ENCODE results near the gene SPRED2. TPM values are rescaled to one million over a fixed set of nuclear protein-coding genes. Genes with fewer than 3 reads are reported as not detected.

SPRED2 gene
- polyA plus RNA-seq, 1 donor from 2014 or later: 5.3 TPM

DNA sequence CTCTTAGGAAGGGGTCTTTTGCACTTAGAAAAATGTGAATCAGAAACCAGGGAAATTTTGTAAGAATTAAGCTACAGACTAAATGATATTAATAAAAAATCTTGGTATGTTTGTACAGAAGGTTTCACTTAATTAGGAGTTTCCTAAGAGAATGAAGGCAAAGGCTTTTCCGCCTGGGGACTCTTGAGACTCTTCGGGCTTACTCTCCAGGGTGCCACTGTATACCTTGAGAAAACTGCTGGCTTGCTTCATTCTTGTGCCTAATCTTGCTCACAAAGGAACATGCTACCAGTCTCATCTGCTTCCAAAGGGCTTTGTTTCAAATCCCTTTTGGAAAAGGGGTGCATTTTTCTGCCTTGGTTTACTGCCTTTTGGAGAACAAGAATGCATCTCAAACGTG lies 155.3 kb downstream of the SPRED2 start:
- H3K4me3 ChIP-seq (ENCODE audit: low read length): no peak overlapping the region
- H3K36me3 ChIP-seq (ENCODE audit: insufficient read depth, low read length): no peaks in the 10 kb centered on the region
- H3K9me2 ChIP-seq (ENCODE audit: insufficient read depth, low read length): no peaks in the 10 kb centered on the region
- H3K4me2 ChIP-seq (ENCODE audit: low read length): no peak overlapping the region
- H3K27ac ChIP-seq (ENCODE audit: low read length): no peak overlapping the region
- no peaks in the 10 kb centered on the region for H3K9me3 ChIP-seq (ENCODE audit: low read length)
- H2AFZ ChIP-seq (ENCODE audit: low read depth, low read length): no peak overlapping the region
- no peak overlapping the region for H3K9ac ChIP-seq (ENCODE audit: low read length)
- H4K20me1 ChIP-seq (ENCODE audit: insufficient read depth): no peaks in the 10 kb centered on the region
- H3K79me2 ChIP-seq (replicated peaks; ENCODE audit: insufficient read depth, low read length): no peaks in the 10 kb centered on the region
- no peaks in the 10 kb centered on the region for H3F3A ChIP-seq (ENCODE audit: insufficient read depth, low read length, poor library complexity, severe bottlenecking)
- no peak for TF ChIP-seq RAD21 (conservative IDR thresholded peaks at IDR 0.05)
- no peak for TF ChIP-seq POLR2AphosphoS5 (IDR thresholded peaks at IDR 0.05)
- TF ChIP-seq EP300 (conservative IDR thresholded peaks at IDR 0.05; ENCODE audit: poor library complexity, severe bottlenecking): no peak
- TF ChIP-seq, protein P1, sequence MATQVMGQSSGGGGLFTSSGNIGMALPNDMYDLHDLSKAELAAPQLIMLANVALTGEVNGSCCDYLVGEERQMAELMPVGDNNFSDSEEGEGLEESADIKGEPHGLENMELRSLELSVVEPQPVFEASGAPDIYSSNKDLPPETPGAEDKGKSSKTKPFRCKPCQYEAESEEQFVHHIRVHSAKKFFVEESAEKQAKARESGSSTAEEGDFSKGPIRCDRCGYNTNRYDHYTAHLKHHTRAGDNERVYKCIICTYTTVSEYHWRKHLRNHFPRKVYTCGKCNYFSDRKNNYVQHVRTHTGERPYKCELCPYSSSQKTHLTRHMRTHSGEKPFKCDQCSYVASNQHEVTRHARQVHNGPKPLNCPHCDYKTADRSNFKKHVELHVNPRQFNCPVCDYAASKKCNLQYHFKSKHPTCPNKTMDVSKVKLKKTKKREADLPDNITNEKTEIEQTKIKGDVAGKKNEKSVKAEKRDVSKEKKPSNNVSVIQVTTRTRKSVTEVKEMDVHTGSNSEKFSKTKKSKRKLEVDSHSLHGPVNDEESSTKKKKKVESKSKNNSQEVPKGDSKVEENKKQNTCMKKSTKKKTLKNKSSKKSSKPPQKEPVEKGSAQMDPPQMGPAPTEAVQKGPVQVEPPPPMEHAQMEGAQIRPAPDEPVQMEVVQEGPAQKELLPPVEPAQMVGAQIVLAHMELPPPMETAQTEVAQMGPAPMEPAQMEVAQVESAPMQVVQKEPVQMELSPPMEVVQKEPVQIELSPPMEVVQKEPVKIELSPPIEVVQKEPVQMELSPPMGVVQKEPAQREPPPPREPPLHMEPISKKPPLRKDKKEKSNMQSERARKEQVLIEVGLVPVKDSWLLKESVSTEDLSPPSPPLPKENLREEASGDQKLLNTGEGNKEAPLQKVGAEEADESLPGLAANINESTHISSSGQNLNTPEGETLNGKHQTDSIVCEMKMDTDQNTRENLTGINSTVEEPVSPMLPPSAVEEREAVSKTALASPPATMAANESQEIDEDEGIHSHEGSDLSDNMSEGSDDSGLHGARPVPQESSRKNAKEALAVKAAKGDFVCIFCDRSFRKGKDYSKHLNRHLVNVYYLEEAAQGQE (IDR thresholded peaks at IDR 0.05; ENCODE audit: borderline replicate concordance): no peak
- H3K27me3 ChIP-seq (ENCODE audit: insufficient read depth, low read depth, low read length): no peaks in the 10 kb centered on the region

GRCh38 chr2:65276609-65277008 lies 155.8 kb downstream of the SPRED2 start:
- H3K27ac ChIP-seq (ENCODE audit: low read length): no peak overlapping the region

More at GRCh38 chr2:65276609-65277008, 155.8 kb downstream of the SPRED2 start:
- H3K9me2 ChIP-seq (ENCODE audit: insufficient read depth, low read length): no peaks in the 10 kb centered on the region
- no peaks in the 10 kb centered on the region for H3F3A ChIP-seq (ENCODE audit: insufficient read depth, low read length, poor library complexity, severe bottlenecking)
- H3K27me3 ChIP-seq (ENCODE audit: insufficient read depth, low read depth, low read length): no peaks in the 10 kb centered on the region
- H4K20me1 ChIP-seq (ENCODE audit: insufficient read depth): no peaks in the 10 kb centered on the region
- no peak overlapping the region for H3K4me2 ChIP-seq (ENCODE audit: low read length)
- H3K9ac ChIP-seq (ENCODE audit: low read length): no peak overlapping the region
- H2AFZ ChIP-seq (ENCODE audit: low read depth, low read length): no peak overlapping the region
- TF ChIP-seq TAF1 (IDR thresholded peaks at IDR 0.05; ENCODE audit: low read depth) (no peak), RAD21 (conservative IDR thresholded peaks at IDR 0.05) (no peak), EZH2 (IDR thresholded peaks at IDR 0.05; ENCODE audit: borderline replicate concordance, insufficient read depth, low read length, poor library complexity, severe bottlenecking) (no peak), POLR2AphosphoS5 (IDR thresholded peaks at IDR 0.05) (no peak), CTCF (IDR thresholded peaks at IDR 0.05; ENCODE audit: poor library complexity, severe bottlenecking) (no peak), MXI1 (conservative IDR thresholded peaks at IDR 0.05; ENCODE audit: poor library complexity, severe bottlenecking) (no peak), EP300 (conservative IDR thresholded peaks at IDR 0.05; ENCODE audit: poor library complexity, severe bottlenecking) (no peak), SMC3 (conservative IDR thresholded peaks at IDR 0.05; ENCODE audit: poor library complexity) (no peak)
- TF ChIP-seq, protein P1 (IDR thresholded peaks at IDR 0.05; ENCODE audit: borderline replicate concordance): no peak
- H3K9me3 ChIP-seq (ENCODE audit: low read length): no peaks in the 10 kb centered on the region
- H3K79me2 ChIP-seq (replicated peaks; ENCODE audit: insufficient read depth, low read length): no peaks in the 10 kb centered on the region
- no peak overlapping the region for H3K4me3 ChIP-seq (ENCODE audit: low read length)
- H3K36me3 ChIP-seq (ENCODE audit: insufficient read depth, low read length): no peaks in the 10 kb centered on the region
